Measurements from ENCODE around the gene ATP2B2.

The ATP2B2 gene

DNA sequence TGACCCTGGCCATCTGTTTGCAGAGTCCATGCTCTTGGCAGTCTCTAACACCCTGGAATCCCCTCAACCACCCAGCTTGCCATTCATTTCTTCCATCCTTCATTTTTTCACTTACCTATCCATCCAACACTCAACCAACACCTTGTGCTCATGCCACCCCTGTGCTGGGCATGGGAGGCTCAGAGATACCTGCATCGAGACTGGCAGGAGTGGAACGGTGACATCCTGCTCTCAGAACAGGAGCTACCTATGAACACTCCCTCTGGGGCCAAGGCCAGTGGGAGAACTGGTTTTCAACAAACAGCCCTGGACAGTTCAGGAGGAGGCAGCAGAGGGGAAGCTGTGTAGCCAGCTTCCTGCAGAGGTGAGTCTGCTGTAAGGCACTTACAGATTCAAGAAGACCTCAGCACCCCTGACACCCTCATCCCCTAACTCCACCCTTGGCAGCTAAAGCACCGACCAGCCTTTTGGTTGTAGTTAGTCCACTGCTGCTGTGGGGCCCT is 19.5 kb upstream of the ATP2B2 start:
- in situ Hi-C loops (cut with HindIII; ENCODE audit: low pct_unique_long_range_greater_than_20kb, low sequenced_read_pairs), result no loop called here
- DNase-seq (ENCODE audit: low read depth in 1 of 2, low spot score in 1 of 2), result peak; percentile 35 to 78
- no peak for TF ChIP-seq JUND (IDR thresholded peaks at IDR 0.05; ENCODE audit: low read depth)

DNA sequence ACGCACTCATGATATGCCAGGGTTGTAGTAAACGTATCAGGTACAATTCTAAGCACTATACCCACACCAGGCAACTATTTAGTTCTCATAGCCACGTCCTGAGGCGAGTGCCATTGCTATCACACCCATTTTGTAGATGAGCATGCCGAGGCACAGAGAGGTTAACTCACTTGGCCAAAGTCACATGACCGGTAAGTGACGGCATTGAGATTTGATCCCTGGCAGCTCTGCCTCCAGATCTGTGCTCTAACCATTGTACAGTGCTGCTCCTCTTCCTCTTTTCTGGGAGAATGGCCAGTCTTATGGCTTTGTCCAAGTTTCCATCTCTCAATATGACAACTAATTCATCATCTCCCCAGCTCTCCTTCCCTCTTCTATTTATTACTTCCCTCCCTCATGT is 18.9 kb upstream of the ATP2B2 start:
- in situ Hi-C loops (cut with HindIII; ENCODE audit: low pct_unique_long_range_greater_than_20kb, low sequenced_read_pairs), result no loop called here
- no peak for DNase-seq (ENCODE audit: low read depth in 1 of 2, low spot score in 1 of 2)

DNA sequence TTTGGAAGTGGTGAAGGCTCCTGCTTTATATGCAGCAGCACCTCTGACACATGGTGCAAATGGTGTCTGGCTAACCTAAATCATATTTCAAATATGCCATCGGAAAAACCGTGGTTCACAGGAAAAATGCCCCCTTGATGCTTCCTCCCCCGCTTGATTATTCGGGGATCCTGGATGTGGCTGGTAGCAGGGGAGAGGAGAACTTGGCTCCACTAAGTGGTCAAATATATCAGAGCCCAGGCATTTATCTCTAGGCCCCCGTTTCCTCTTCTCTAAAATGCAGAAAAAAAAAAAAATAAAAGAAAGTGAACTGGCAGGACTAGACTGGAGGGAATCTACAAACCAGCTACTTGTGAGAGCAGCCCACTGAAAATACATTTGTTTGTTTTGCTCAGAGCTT is 18.2 kb upstream of the ATP2B2 start:
- in situ Hi-C loops (cut with HindIII; ENCODE audit: low pct_unique_long_range_greater_than_20kb, low sequenced_read_pairs), result no loop called here
- no peak for TF ChIP-seq JUND (IDR thresholded peaks at IDR 0.05; ENCODE audit: low read depth)
- DNase-seq (ENCODE audit: low read depth in 1 of 2, low spot score in 1 of 2), result no peak

More for the DNA sequence above, 18.9 kb upstream of the ATP2B2 start:
- no peak for TF ChIP-seq JUND (IDR thresholded peaks at IDR 0.05; ENCODE audit: low read depth)

DNA sequence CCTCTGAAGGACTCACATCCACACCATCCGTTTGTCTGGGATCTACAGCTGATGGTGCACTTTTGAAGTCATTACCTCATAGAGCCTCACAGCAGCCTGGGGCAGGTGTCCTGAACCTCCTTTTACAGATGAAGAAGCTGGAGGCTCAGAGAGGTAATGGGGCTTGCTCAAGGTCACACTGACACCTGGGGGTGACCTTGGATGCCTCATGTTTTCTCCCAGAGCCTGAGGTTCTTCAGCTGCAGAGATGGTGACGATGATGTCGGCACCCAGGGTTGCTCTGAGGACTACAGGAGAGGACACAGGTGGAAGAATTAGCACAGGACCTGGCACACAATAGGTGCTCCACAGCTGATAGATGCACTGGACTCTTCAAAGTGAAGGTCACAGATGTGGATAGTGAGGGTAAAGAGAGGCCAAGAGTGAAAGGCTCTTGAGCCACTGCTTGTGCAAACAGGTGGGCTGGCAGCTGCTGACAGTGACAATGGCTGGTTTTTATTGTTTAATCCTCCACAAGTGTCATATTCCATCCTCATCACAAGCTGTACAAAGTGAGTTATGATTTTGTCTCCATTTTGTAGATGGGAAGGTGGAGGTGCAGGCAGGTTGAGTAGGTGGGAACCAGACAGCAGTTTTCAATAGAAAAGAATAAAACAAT is 17.4 kb upstream of the ATP2B2 start:
- in situ Hi-C loops (cut with HindIII; ENCODE audit: low pct_unique_long_range_greater_than_20kb, low sequenced_read_pairs), result no loop called here
- no peak for TF ChIP-seq JUND (IDR thresholded peaks at IDR 0.05; ENCODE audit: low read depth)
- no peak for DNase-seq (ENCODE audit: low read depth in 1 of 2, low spot score in 1 of 2)

GRCh38 chr3:10521772-10522441 is 16.5 kb upstream of the ATP2B2 start:
- no peak for DNase-seq (ENCODE audit: low read depth in 1 of 2, low spot score in 1 of 2)
- no peak for TF ChIP-seq JUND (IDR thresholded peaks at IDR 0.05; ENCODE audit: low read depth)
- in situ Hi-C loops (cut with HindIII; ENCODE audit: low pct_unique_long_range_greater_than_20kb, low sequenced_read_pairs), result no loop called here

DNA sequence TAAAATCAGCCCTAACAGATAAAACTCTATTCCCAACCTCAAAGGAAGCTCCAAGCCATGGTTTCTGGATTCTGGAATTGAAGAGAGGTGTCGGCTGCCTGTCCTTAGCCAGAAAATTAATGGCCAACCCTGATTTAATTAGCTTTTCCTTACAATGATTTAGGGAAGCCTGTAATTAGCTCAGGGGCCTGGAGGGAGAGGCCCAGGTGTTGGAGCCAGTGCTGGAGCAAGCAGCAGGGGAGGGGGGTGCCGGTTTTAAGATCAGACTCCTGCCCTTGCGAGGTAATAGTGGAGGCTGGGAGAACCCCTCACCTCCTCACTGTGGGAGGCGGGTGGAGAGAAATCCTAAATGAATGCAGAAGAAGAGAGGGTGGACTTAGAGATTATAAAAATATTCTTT is 14.7 kb upstream of the ATP2B2 start:
- in situ Hi-C loops (cut with HindIII; ENCODE audit: low pct_unique_long_range_greater_than_20kb, low sequenced_read_pairs), result no loop called here
- no peak for TF ChIP-seq JUND (IDR thresholded peaks at IDR 0.05; ENCODE audit: low read depth)
- no peak for DNase-seq (ENCODE audit: low read depth in 1 of 2, low spot score in 1 of 2)

- in situ Hi-C loops (cut with HindIII; ENCODE audit: low pct_unique_long_range_greater_than_20kb, low sequenced_read_pairs), result no loop called here
- DNase-seq (ENCODE audit: low read depth in 1 of 2, low spot score in 1 of 2), result no peak
- no peak for TF ChIP-seq JUND (IDR thresholded peaks at IDR 0.05; ENCODE audit: low read depth)
Measured at GRCh38 chr3:10519236-10519635, 13.8 kb upstream of the ATP2B2 start.

- DNase-seq (ENCODE audit: low read depth in 1 of 2, low spot score in 1 of 2), result no peak
- in situ Hi-C loops (cut with HindIII; ENCODE audit: low pct_unique_long_range_greater_than_20kb, low sequenced_read_pairs), result no loop called here
- no peak for TF ChIP-seq JUND (IDR thresholded peaks at IDR 0.05; ENCODE audit: low read depth)
Measured at GRCh38 chr3:10518506-10519150, 13.2 kb upstream of the ATP2B2 start.

- in situ Hi-C loops (cut with HindIII; ENCODE audit: low pct_unique_long_range_greater_than_20kb, low sequenced_read_pairs), result no loop called here
- TF ChIP-seq JUND (IDR thresholded peaks at IDR 0.05; ENCODE audit: low read depth), result no peak
- no peak for DNase-seq (ENCODE audit: low read depth in 1 of 2, low spot score in 1 of 2)
Measured at GRCh38 chr3:10517627-10518026, 12.2 kb upstream of the ATP2B2 start.

DNA sequence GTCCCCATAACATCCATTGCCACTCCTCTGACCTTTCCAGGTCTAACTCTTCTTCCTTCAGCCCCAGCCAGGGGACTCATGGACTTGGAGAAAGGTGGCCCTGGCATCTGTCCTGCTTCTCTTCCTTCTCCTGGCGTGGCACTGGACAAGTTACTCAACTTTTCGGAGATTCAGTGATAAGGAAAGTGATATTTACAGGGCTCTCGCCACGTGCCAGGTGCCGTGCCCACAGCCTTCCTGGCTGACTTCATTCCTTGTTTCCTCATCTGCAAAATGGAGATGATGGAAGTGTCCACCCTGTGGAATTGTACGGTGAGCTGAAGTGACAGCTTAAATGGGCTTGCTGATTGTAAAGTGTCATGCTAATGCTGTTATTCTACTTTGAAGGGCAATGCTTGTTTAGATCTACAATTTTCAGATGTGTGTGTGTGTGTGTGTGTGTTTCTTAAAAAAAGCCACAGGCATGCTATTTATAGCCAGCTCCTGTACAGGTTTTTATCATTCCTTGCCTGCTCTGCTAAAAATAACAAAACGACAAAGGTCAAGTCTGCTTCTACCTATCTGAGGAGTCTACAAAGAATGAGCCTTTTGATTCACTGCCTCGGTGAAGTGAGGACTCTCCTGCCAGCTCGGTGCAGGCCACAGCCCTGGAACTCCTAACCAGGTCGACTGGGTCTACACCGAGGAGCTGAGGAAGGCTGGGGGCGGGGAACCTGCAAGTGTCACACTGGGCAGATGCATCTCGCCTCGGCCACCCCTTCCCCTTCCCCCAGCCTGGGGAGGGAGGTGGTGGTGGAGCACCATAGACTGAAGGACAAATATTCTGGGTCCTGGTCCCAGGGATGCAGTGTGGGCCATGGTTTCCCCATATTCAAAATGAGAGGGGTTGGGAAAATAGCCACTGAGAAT is 11.4 kb upstream of the ATP2B2 start:
- TF ChIP-seq JUND (IDR thresholded peaks at IDR 0.05; ENCODE audit: low read depth), result no peak
- peak in 1 of 2 experiments; percentile 14 for DNase-seq (ENCODE audit: low read depth in 1 of 2, low spot score in 1 of 2)
- in situ Hi-C loops (cut with HindIII; ENCODE audit: low pct_unique_long_range_greater_than_20kb, low sequenced_read_pairs), result no loop called here

GRCh38 chr3:10515884-10516495 is 10.6 kb upstream of the ATP2B2 start:
- TF ChIP-seq JUND (IDR thresholded peaks at IDR 0.05; ENCODE audit: low read depth), result no peak
- in situ Hi-C loops (cut with HindIII; ENCODE audit: low pct_unique_long_range_greater_than_20kb, low sequenced_read_pairs), result no loop called here
- no peak for DNase-seq (ENCODE audit: low read depth in 1 of 2, low spot score in 1 of 2)

DNA sequence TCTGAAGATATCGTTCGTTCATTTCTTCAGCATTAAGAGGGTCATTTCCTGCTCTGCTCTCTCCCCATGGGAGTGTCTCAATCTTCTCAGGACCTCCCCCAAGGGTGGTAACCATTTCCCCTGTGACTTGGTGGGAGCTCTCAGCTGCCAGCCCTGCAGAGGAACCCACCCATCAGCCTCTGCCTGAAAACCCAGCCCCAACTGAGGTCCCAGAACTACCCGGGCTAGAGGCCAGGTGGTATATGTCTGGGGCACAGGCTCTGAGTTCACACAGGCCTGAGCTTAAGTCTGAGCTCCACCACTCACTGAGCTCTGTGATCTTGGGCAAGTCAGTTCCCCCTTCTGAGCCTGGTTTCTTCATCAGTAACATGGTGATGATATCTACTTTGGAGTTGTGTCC is 10.0 kb upstream of the ATP2B2 start:
- in situ Hi-C loops (cut with HindIII; ENCODE audit: low pct_unique_long_range_greater_than_20kb, low sequenced_read_pairs), result no loop called here
- TF ChIP-seq JUND (IDR thresholded peaks at IDR 0.05; ENCODE audit: low read depth), result no peak
- no peak for DNase-seq (ENCODE audit: low read depth in 1 of 2, low spot score in 1 of 2)

Data from T47D (cell line).